NCI-H187 treated with DMSO at 0.1 percent for 48 hours (cell line): ENCODE measurements around the gene PLEKHA8.
A peak's percentile ranks its signal among the peaks of the same experiment; 100 is the strongest.
"Not testable (repeated sequence)": the region's sequence is repeated elsewhere in the genome, so short reads cannot be mapped to it uniquely, and the experiment has no call there.

ENCODE experiments used
- DNase-seq: peaks from one replicate; lab custom pipeline; 2025; lab: John Stamatoyannopoulos, UW

Gene PLEKHA8

DNA sequence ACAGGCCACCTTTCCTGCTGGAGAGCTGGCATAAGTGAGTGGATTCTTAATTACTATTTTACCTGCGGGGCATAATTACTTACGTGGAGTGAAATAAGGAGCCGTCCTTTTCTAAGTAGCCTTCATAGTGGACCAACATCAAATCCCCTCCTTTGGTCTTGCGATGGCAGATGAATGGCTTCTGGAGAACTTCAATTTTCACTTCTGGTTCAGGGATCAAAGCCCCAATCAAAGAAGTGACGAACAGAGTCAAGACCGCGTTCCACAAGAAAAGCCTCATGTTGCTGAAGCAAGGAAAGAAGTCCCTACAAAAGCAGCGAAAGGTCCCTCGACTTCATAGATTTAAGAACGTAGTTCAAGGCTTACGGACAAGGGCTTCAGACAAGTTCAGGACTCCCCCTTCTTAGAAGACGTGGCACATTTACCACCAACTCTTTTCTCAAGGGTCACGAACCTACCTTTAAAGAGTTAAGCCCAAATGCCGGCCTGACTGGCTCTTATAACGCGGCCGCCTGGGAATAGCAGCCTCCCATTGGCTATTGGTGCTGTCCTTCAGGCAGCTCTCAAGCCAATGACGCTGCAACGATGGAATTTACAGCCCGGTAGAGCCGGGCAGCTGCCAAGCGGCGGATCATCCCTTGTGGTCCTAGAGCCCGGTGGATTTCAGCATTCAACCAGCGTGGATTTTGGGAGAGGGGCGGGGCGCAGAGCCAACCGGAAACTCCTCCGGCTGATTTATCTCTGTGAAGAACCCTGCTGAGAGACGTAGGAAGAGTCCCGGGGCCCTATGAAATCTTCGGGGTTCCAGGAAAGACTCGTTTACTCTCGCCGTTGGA lies 1.8 kb upstream of the PLEKHA8 start, which contains the start of gene FKBP14:
Gene FKBP14 (minus strand): TSS at position 474 of the 836 bp plus-strand sequence. CDS start 194 bp downstream, at position 280.
- DNase-seq, result peak; percentile 89

DNA sequence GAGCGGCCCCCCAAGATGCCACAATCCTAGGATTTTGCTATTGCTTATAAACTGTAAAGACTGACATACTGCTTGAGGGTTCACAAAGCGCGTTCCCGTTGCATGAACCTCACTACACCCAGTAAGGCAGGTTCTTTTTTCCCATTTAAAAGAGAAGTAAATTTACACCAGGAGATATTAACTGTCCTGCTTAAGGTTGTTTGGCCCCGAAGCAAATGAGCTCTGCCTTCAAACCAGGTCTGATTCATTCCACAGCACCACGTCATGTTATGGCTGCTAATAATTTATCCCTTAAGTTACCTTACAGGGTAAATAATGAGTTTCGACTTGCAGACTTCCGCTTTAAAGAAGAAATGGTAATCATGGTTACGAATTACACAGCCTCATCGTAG lies 1.2 kb upstream of the PLEKHA8 start:
- DNase-seq, result no peak

DNA sequence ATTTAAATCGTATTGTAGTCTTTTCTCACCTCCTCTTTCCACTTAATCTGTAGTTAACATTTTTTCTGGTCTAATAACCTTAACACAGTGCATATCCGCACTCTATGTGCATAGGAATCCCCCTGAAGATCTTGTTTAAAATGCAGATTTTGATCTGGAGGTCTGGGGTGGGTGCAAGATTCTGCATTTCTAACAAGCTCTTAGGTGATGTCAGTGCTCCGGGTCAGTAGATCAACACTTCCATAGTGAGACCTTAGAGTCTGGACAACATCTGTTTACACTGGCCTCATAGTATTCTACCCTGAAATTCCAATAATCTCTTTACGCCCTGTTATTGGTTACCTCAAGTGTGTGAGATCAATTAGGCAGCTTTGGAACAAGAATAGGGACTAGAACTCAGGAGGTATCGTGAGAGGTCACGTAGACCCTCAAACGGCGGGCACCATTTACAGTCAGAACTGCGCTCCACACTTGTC lies 434 bp upstream of the PLEKHA8 start:
- DNase-seq, result peak; percentile 15

DNA sequence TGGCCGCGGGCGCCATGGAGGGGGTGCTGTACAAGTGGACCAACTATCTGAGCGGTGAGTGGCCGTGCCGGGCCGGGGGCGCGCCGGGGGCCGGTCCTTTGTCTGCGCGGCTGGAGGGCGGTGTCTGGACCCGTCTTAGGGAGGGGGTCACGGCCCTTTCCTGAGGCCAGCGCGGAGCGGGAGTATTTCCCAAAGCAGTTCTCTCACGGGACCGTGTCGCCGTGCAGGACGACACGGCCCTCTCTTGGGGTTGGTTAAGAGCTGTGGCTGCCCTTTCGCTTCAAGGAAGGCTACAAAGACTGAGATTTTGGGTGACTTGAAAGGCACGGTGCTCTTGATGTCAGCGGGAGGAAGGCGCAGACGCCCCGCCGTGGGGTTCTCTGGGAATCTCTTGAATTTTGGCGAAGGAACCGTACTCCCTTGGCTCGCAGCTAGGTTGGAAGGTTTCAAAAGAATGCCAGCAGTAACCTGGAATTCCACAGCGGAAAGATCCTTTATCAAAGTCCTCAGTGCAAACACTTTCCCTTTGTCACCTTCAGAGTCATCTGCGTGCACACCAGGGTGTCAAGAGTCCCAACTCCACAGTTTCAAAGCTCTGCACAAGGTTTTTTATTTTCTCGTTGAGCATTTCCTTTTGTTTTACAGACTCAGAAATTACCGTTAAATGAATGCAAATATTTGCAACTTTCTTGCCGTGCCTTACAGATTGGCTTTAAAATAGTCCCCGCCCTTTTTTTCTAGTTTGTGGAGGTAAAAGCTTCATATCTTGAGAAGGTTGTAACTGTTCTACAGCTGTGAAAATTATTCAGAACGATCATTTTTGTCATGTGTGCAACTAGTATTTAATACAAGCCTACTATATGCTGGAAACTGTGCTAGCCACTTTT lies 780 bp downstream of the PLEKHA8 start:
- DNase-seq, result no peak

DNA sequence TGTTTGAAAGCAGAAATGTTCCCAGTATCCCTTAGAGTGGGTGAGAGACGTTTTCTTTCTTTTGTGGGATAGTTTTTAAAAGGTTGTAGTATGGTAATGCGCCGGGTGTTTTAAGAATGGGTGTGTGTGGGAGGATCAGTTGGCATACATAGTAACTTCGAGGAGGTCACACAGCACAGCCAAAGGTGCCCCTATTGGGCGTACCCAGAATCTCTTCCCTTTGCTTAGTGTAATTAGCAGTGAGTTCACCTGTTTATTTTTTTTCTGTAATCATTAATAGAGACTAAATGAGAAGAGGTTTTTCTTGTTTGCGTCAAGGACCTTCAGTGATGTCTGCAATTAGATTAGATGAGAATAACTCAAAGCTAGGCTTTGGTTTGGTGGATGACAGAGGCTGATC lies 1.5 kb downstream of the PLEKHA8 start:
- no peak for DNase-seq

DNA sequence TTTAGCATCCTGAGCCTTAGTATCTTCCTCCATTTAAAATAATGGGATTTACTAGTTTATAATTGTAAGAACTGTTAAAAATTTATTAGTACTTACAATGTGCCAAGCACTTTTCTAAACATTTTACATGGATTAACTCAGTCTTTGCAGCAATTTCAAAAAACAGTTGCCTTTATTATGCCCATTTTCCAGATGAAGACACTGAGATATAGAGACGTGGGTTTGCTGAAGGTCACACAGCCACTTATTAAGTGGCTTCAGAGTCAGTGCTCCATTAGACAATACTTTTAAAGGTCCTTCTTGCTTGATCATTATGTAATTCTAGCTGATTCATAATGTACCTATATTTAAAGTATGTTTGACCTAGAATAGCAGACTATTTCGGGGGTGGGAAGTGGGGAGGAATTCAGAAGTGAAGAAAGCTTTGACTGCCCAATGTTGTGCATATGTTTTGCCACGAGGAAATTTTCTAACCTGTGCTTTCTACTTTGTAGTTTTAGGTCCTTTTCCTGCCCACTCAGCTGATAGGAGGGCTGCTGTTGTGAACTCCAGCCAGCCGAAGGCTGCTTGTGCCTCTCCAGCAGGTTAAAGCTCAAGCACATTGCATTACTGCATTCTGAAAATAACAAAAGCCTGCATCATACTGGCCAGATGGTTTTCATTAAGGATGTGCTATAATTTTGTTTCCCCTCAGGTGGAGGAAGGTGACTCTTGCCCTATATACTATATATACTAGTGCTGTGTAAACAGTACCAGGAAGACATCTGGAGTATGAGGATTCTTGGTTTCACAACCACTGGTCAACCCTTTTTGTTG lies 4.3 kb downstream of the PLEKHA8 start:
- no peak for DNase-seq

DNA sequence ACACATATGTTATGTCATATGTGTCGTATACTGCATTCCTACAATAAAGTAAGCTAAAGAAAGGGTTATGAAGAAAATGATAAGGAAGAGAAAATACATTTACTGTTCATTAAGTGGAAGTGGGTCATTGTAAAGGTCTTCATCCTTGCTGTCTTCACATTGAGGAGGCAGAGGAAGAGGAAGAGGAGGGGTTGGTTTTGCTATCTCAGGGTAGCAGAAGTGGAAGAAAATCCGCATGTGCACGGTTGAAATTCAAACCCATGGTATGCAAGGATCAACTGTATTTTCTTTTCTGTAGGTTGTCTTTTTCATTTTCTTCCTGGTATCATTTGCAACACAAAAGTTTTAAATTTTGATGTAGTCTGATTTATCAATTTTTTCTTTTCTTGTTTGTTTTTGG lies 6.3 kb downstream of the PLEKHA8 start:
- no peak for DNase-seq

DNA sequence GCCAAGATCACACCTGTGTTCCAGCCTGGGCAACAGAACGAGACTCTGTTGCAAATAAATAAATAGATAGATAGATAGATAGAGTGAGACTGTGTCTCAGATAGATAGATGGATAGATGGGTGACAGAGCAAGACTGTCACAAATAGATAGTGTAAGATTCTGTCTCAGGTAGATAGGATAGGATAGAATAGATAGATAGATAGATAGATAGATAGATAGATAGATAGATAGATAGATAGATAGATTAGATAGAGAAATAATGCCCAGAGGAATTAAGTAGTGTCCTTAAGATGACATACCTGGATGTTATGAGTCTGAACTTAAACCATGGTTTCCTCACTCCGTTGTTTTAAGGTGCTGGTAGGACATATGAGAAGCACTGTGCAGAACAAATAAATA lies 8.0 kb downstream of the PLEKHA8 start:
- DNase-seq, result no peak

DNA sequence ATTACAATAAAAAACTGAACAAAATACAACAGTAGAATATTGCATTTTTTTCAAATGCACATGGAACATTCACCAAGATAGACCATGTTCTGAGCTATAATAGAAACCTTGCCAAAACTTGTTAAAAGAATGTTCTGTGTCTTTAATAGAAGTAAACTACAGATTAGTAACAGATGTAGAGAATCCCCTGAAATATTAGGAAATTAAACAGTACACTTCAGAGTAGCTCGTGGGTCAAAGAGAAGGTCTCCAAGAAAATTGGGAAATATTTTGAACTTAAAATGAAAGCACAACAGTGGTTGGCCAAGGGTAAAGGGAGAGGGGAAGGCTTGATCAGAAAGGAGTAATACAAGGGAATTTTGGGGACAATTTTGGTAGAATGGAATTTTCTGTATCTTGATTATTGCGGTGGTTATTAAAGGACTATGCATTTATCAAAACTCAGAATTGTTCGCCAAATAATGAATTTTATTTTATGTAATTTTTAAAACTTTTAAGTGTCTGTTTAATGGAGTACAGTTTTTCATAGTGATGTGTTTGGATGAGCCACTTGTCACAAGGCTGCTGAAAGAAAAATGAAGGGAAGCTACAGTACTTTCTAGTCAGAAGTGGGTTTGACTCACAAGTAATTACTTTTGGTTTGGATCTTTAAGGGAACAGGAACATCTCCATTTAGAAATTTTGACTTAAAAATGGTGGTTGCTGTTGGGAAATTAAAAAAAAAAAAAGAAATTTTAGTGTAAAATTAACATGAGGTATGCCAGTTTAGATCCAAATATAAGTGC lies 10.2 kb downstream of the PLEKHA8 start:
- DNase-seq, result no peak

DNA sequence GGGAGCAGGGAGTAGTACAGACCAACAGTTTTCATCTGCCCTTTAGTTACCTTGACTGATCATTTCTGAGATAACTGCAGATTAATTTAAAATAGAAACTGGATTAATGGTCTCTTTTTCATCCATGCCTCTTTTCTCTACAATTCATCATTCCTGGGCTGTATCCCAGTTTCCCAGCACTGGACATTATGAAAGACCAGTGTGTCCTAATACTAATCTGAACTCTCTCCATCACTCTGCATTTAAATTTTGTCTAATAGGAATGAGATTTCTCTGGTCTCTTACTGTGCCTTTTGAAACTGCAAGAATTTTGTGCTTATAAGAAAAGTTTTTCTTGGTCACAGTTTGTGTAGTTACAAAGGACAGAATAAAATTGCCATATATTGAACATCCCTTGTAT lies 12.7 kb downstream of the PLEKHA8 start:
- DNase-seq, result no peak

DNA sequence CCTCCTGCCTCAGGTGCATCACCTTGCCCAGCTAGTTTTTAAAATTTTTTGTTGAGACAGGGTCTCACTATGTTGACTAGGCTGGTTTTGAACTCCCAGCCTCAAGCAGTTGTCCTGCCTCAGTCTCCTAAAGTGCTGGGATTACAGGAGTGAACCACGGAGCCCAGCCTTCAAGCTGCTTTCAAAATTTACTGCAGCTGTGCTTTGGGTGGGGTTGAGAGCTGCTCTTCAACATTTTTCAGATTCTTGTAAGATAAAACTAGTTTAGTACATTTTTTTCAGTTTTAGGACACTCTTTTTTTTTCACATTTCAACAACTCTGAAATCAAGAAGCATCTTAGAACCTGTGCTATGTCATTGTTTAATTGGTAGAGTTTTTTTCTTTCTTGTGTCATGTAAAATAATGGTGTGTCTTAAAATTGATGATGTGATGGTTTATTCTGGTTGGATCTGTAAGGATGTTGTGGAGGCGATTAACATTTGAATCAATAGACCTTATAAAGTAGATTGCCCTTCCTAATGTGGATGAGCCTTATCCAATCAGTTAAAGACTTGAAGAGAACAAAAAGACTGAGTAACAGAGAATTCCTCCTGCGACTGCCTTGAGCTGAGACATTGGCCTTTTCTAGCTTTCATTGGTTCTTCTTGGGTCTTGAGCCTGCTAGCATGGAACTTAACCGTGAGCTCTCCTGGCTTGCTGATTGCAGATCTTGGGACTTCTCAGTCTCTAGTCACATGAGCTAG lies 13.5 kb downstream of the PLEKHA8 start:
- no peak for DNase-seq

DNA sequence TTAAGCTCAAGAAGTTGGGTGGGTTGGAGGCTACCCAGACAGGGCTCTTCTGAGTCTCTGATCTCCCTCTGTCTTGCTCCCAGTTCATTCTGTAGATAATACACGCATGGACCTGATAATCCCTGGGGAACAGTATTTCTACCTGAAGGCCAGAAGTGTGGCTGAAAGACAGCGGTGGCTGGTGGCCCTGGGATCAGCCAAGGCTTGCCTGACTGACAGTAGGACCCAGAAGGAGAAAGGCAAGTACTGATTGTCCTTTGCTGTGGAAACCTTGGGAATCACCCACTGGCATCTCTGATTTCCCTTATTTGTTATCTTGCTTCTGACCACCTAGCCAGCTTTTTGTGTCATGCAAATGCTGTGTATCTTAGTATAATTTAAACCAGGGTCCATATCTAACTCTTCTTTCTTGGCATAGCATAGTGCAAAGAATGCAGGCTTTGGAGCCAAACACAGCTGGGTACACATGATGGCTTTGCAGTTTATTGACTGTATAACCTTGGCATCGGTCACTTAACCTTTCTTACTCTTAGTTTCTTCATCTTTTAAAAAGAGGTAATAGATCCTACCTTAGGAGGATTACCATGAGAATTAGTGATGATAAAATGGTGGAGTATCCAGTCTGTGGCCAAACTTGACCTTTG lies 18.0 kb downstream of the PLEKHA8 start:
- no peak for DNase-seq

DNA sequence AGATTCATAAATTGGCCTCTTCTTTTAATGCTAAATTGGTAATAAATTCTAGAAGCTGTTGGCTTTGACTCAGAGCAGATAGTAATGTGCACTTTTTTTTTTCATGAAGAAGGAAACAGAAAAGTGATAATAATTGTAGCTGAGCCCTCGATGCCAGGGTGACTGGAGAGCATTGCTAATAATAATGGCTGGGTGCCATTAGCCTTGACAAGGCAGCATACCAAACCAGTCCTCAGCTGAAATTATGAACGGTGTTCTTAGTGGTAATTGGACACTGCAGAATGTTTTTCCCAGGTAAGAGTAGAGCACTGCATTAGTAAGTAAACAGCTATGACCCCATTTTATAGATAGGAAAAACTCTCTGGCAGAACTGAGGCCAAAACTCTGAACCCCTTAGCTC lies 18.9 kb downstream of the PLEKHA8 start:
- DNase-seq, result no peak

DNA sequence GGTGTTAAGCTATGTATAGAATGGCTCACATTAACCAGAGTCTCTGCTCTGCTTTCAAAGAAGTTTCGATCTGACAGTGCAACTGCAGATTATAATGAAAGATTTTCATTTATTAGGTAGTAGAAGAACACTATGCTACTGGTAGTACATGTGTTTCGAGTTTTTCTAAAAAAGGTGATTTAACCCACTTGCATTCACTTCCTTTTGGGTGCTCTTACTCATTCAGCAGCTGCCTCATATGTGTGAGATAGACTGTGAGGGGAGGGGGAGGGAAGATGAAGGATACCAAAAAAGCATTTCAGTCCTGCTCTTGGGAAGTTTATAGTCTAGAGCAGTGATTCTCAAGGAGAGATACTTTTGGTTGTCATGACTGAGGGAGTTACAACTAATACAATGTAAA lies 20.4 kb downstream of the PLEKHA8 start:
- DNase-seq, result no peak

DNA sequence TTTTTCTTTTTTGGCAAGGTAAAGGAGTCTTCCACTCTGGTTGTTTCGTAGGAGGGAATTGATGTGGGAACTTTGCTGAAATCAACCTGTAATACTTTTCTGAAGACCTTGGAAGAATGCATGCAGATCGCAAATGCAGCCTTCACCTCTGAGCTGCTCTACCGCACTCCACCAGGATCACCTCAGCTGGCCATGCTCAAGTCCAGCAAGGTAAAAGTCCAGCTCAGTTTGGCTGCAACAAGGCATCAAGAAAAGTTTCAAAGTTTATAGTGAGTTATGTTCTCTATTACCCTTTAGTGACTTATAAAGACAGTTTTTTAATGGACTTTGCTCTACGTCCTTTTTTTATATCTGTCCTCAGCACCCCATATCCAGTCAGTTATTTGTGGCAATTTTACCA lies 21.0 kb downstream of the PLEKHA8 start:
- no peak for DNase-seq

DNA sequence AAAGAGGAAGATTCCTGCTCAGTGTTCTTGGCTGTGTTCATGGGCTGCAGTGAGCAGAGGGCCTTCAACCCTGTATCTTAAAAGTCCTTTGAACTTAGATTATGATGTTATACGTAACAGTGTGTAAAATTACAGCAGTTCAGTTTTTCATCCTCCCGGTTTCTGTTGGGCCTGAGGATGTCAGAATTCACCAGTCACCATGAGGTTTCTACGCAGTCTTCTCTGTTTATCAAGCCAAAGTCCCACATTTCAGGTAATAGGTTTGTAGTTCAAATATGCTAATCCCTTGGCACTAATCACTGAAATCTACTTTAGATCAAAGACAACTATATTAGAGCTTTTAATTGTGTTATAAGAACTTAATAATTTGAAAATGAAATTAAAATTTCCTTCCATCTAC lies 24.9 kb downstream of the PLEKHA8 start:
- no peak for DNase-seq

DNA sequence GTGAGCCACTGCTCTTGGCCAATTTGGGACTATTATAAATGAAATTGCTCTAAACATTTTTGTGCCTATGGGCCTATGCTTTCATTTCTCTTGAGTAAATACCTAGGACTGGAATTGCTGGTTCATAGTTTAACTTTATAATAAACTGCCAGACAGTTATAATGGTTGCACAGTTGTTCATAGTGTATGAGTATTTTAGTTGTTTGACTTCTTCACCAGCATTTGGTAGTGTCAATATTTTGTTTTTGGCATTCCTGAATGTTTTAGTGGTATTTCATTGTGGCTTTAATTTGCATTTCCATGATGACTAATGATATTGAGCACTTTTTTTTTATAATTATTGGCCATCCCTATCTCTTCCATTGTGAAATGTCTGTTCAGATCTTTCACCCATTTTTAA lies 29.5 kb downstream of the PLEKHA8 start:
- no peak for DNase-seq

DNA sequence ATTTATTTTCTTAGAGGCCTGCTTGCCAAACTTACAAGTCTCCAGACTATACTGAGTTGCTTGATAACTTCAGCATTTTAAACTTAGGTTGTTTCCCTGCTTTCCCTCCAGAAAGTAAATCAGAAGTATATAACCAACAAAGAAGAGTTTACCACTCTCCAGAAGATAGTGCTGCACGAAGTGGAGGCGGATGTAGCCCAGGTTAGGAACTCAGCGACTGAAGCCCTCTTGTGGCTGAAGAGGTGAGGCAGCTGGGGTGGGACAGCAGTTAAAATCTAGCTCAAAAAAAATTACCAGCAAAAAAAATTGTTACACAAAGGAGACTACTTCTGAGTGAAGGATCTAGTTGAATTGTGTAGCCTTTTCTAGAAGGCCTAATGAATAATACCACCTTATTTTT lies 33.6 kb downstream of the PLEKHA8 start:
- DNase-seq, result not testable (repeated sequence)

DNA sequence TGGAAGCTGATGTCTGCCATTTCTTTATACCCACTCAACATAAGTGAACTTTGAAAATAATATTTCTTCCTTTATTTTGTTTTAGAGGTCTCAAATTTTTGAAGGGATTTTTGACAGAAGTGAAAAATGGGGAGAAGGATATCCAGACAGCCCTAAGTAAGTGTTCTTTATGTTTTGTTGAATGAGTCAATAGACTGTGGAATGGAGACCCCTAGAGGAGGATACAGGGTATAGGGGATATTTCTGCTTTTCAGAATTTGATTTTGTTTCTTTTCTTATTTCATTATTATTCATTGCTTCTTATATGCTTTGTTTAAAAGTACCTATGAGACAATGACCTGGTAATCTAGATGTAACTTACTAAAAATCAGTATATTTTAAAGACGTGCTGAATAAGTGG lies 34.4 kb downstream of the PLEKHA8 start:
- no peak for DNase-seq

DNA sequence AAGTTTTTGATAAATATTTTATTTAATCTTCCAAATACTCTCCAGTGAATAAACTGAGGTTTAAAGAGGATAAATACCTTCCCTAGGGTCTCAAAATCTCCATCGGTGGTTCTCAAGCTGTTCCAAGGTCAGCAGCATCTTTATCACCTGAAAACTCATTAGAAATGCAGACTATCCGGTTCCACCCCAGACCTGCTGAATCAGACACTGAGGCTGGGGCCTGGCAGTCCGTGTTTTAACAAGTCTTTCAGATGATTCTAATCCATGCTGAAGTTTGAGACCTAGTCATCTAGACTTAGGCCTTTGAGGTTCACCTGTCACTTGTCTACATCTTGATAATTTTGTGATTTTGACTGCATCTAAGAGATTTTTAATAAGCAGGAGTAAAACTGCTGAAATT lies 37.5 kb downstream of the PLEKHA8 start:
- no peak for DNase-seq
